Vagina (tissue), 2 donors: ENCODE results near the gene AMOTL1.

ENCODE experiments used
- CTCF ChIP-seq, 3 experiments: fragments of 450-650 bp in 2 of 3; fragments of 200-600 bp in 1 of 3; sonication (generic) in 1 of 3; IDR thresholded peaks; one replicate each; pipeline ENCODE4 v1.5.1; 2017 to 2019; ENCODE audit warnings: antibody characterized with exemption in 3 of 3, mild to moderate bottlenecking in 2 of 3, moderate library complexity in 2 of 3
- POLR2AphosphoS5 ChIP-seq, 2 donors: sonication (generic); formaldehyde crosslinking; IDR thresholded peaks; one replicate each; pipeline ENCODE4 v1.9.0; 2017; ENCODE audit warnings: antibody characterized with exemption in 2 of 2, mild to moderate bottlenecking in 2 of 2, low read depth in 1 of 2; ENCODE audit not compliant: insufficient read depth in 1 of 2

DNA sequence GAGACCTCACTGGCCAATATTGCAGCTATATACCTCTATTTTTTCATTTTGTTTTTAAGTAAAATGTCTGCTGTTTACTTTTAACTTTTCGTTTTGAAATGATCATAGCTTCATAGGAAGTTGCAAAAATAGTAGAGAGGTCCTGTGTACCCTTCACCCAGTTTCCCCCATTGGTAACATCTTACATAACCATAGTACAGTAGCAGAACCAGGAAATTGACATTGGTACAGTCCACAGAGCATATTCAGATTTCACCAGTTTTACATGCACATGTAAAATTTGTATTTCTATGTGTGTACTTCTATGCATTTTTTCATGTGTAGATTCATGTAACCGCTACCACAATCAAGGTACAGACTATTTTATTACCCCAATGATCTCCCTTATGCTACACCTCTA is 3.8 kb downstream of the AMOTL1 start:
- TF ChIP-seq CTCF (IDR thresholded peaks at IDR 0.05), result no peak
- no peak for TF ChIP-seq POLR2AphosphoS5 (IDR thresholded peaks at IDR 0.05; ENCODE audit: insufficient read depth in 1 of 2, low read depth in 1 of 2)
